ENCODE measurements around the gene FEM1B.

Gene FEM1B

GRCh38 chr15:68299436-68299835, 21.9 kb downstream of the FEM1B start:
- peak; percentile 46 for DNase-seq (ENCODE audit: low read depth)
- TF ChIP-seq CTCF (conservative IDR thresholded peaks at IDR 0.05; ENCODE audit: control insufficient read depth, insufficient read depth, low read depth, low read length): no peak
- no peak overlapping the region for H3K4me3 ChIP-seq (ENCODE audit: control insufficient read depth, low read depth, low read length)

GRCh38 chr15:68300115-68300940, 22.8 kb downstream of the FEM1B start:
- TF ChIP-seq CTCF (conservative IDR thresholded peaks at IDR 0.05; ENCODE audit: control insufficient read depth, insufficient read depth, low read depth, low read length): no peak
- no peak for DNase-seq (ENCODE audit: low read depth)

GRCh38 chr15:68301301-68301700, 23.8 kb downstream of the FEM1B start:
- no peak for DNase-seq (ENCODE audit: low read depth)
- no peak for TF ChIP-seq CTCF (conservative IDR thresholded peaks at IDR 0.05; ENCODE audit: control insufficient read depth, insufficient read depth, low read depth, low read length)
- no peak overlapping the region for H3K4me3 ChIP-seq (ENCODE audit: control insufficient read depth, low read depth, low read length)

More at GRCh38 chr15:68300115-68300940, 22.8 kb downstream of the FEM1B start:
- no peak overlapping the region for H3K4me3 ChIP-seq (ENCODE audit: control insufficient read depth, low read depth, low read length)

GRCh38 chr15:68302729-68303128, 25.2 kb downstream of the FEM1B start:
- H3K4me3 ChIP-seq (ENCODE audit: control insufficient read depth, low read depth, low read length): no peak overlapping the region
- no peak for TF ChIP-seq CTCF (conservative IDR thresholded peaks at IDR 0.05; ENCODE audit: control insufficient read depth, insufficient read depth, low read depth, low read length)
- DNase-seq (ENCODE audit: low read depth): no peak

GRCh38 chr15:68303134-68303533, 25.6 kb downstream of the FEM1B start:
- H3K4me3 ChIP-seq (ENCODE audit: control insufficient read depth, low read depth, low read length): no peak overlapping the region

More at GRCh38 chr15:68303134-68303533, 25.6 kb downstream of the FEM1B start:
- DNase-seq (ENCODE audit: low read depth): no peak
- no peak for TF ChIP-seq CTCF (conservative IDR thresholded peaks at IDR 0.05; ENCODE audit: control insufficient read depth, insufficient read depth, low read depth, low read length)

Measured in fibroblast of mammary gland (primary cell).